ENCODE results near the gene DCAF16. TPM values are rescaled to one million over a fixed set of nuclear protein-coding genes. Genes with fewer than 3 reads are reported as not detected.

The DCAF16 gene
- total RNA-seq = 21.8 and 27.2 TPM in 2 replicates

DNA sequence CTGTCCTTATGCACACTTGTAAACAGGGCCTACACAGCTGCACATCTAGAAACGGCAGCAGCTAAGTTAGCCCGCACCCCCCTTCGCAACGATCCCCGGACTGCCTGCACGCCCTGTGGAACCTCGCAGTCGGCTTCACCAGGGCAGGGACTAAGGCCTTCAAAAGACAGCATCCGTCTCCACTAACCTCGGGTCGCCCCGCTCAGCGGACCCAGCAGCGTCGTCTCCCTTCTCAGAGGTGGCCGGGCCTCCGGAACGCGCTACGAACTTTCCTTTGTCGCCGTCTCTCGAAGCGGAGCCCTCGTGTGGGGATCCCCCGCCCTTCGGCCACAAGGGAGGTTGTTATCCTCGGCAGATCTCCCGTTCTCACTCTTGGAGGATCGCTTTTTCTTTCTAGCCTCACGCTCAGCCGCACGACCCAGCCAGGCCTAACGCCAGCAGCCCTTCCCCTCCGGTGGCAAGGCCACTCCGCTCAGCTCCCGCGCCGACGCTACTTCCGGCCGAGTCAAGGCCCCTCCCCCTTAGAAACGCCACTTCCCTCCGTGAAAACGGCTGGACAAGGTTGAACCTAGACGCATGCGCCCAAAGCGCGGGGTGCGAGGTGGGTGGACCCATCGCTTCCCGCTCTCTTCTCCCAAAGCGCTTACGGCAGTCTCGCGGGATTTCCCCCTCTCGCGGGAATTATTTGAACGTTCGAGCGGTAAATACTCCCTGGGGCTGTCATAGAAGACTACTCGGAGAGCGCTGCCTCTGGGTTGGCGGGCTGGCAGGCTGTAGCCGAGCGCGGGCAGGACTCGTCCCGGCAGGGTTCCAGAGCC is at the start of gene DCAF16, which contains the start of gene NCAPG:
Gene DCAF16, minus strand, starts transcription at position 498 of the 818 bp plus-strand sequence. CDS start 6,616 bp downstream, outside the sequence.
Gene NCAPG, plus strand, starts transcription at position 720 of the 818 bp plus-strand sequence. CDS start 99 bp downstream, outside the sequence.

DNA sequence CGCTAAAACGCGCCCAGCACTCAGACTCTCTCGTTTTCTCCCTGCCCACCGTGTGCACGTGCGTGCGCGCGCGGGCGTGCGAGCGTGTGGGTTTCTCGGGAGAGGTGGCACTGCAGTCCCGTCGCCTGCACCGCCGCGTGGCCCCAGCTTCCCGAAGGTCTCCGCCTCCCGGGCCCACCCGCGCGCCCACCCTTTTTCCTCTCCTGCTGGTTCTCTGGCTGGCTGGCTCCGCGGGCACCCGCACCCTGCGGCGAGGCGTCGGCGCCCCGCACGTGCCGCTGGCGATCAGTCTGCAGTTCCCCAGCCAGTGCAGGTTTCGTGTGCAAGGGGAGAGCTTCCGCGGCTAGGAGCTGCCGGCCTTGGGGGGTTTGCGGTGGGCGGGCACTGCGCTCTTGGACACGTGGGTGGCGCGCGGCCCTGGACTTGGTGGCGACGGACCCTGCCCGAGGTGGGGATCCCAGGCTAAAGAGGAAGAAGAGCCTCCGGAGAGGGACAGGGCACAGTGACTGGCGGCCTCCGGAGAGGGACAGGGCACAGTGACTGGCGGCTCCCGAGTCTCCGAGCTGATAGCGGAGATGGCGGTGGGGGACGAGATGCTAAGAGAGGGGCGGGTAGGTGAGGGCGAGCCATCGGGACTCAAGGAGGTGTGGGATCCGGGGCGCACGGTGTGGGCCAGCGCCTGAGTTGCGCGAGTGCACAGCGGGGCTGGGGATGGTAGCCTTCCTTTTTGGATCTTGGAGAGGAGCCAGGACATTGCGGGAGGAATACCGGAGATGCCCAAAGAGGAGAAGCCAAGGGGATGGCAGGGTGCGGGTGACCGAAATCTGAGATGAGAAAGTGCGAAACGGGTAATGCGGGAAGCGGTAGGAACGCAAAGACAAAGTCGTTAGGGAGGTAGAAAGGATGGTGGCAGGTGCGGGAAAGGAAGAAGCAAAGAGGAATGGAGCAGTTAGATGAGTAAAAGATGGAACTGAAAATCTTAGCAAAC is 29.0 kb downstream of the DCAF16 start, which contains the start of gene FAM184B:
Gene FAM184B, minus strand, starts transcription at position 322 of the 988 bp plus-strand sequence. CDS start 322 bp downstream, outside the sequence.

Other genes with a start within 250 kb of the DCAF16 start
- gene LAP3, start 233.6 kb downstream of the DCAF16 start, total RNA-seq = 159 and 547 TPM in 2 replicates
- 8.8 and 17.9 TPM in 2 replicates for gene MED28, start 196.1 kb downstream of the DCAF16 start, total RNA-seq
- not detected in 2 replicates for gene FAM184B, start 29.1 kb downstream of the DCAF16 start, total RNA-seq
- gene NCAPG, start 222 bp upstream of the DCAF16 start, total RNA-seq = 39.3 and 61.1 TPM in 2 replicates
- 13.0 and 23.9 TPM in 2 replicates for gene LCORL, start 211.0 kb upstream of the DCAF16 start, total RNA-seq